ENCODE measurements around the gene SCTR. TPM values are rescaled to one million over a fixed set of nuclear protein-coding genes. Genes with fewer than 3 reads are reported as not detected.

The SCTR gene
- polyA plus RNA-seq, 3 donors, result not detected

DNA sequence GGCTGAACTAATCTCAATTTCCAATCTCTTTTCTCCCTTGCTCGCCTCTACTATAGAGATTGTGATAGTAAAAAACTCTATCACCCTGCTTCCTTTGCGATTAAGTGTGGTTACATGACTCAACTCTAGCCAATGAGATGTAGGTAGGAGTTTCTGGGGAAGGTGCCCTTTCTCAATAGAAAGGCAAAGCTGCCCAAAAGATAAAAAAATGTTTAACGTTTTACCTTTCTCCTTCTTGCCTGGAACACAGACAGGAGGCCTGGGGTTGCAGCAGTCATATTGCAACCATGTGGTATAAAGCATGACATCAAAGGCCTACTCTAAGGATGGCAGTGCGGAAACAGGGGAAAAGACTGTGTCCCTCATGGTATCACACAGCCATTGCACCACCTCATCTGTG is 61.1 kb downstream of the SCTR start:
- Histone ChIP-seq H3K9ac (ENCODE audit: insufficient read depth, low read length, poor library complexity, severe bottlenecking) (no peak overlapping the region), H3K9me3 (replicated peaks in 1 of 2; ENCODE audit: control insufficient read depth in 1 of 2, insufficient read depth in 1 of 2, low read length in 2 of 2) (no peaks in the 10 kb centered on the region), H3K79me2 (ENCODE audit: insufficient read depth, low read length) (no peaks in the 10 kb centered on the region), H3K4me2 (replicated peaks; ENCODE audit: extremely low read depth, low read length, poor library complexity, severe bottlenecking) (no peak overlapping the region), H4K20me1 (ENCODE audit: insufficient read depth, low read length) (no peaks in the 10 kb centered on the region), H3K27ac (ENCODE audit: low read depth in 1 of 2, low read length in 2 of 2) (no peak overlapping the region), H3K4me3 (replicated peaks in 1 of 3; ENCODE audit: low read depth in 2 of 3, low read length in 3 of 3) (no peak overlapping the region), H3K36me3 (replicated peaks in 1 of 2; ENCODE audit: control insufficient read depth in 1 of 2, insufficient read depth in 2 of 2, low read length in 2 of 2) (no peaks in the 10 kb centered on the region), H3K4me1 (ENCODE audit: control insufficient read depth in 1 of 2, insufficient read depth in 2 of 2, low read length in 2 of 2) (no peaks in the 10 kb centered on the region), H2AFZ (ENCODE audit: insufficient read depth, low read depth, low read length, poor library complexity, severe bottlenecking) (no peak overlapping the region), H3K27me3 (ENCODE audit: control insufficient read depth in 2 of 2, insufficient read depth in 2 of 2, low read length in 2 of 2) (no peaks in the 10 kb centered on the region)
- TF ChIP-seq, protein P1, sequence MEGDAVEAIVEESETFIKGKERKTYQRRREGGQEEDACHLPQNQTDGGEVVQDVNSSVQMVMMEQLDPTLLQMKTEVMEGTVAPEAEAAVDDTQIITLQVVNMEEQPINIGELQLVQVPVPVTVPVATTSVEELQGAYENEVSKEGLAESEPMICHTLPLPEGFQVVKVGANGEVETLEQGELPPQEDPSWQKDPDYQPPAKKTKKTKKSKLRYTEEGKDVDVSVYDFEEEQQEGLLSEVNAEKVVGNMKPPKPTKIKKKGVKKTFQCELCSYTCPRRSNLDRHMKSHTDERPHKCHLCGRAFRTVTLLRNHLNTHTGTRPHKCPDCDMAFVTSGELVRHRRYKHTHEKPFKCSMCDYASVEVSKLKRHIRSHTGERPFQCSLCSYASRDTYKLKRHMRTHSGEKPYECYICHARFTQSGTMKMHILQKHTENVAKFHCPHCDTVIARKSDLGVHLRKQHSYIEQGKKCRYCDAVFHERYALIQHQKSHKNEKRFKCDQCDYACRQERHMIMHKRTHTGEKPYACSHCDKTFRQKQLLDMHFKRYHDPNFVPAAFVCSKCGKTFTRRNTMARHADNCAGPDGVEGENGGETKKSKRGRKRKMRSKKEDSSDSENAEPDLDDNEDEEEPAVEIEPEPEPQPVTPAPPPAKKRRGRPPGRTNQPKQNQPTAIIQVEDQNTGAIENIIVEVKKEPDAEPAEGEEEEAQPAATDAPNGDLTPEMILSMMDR (IDR thresholded peaks at IDR 0.05), result no peak
- intact Hi-C loops (cut with micrococcal nuclease), result no loop called here
- Mint-ChIP-seq H3K4me3 (no peak overlapping the region), H3K9me3 (peaks cover 0 to 3% (median 0%) of the 10 kb centered on the region in 7 donors), H3K4me1 (no peaks in the 10 kb centered on the region), H3K27me3 (ENCODE audit: low read depth in 3 of 3) (peaks cover 0 to 6% (median 3%) of the 10 kb centered on the region in 3 donors), H3K36me3 (no peaks in the 10 kb centered on the region), H3K27ac (no peak overlapping the region)
- DNase-seq, result no peak
- WGBS (ENCODE audit: insufficient coverage), result 86% methylated on average over 2 of the region's 4 CpGs

DNA sequence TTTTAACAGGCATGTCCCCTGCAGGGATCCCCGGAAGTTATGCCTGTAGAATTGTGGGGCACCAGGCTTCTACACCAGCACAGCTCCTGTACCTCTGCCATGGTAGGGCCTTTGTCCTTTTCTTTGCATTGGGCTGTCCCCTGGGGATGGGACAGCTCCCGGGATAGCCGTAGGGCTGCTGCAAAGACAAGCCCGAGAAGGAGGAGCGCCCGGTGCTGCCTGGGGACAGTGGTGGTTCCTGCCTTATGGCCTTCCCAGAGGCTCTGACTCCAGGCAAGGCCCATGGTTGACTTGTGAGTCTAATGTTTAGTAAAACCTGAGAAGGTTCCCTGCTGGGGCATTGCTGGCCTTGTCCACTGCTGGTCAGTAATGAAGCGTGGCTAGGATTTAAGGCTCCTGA is 61.7 kb downstream of the SCTR start:
- H3K9ac ChIP-seq (ENCODE audit: insufficient read depth, low read length, poor library complexity, severe bottlenecking), result no peak overlapping the region
- Mint-ChIP-seq H3K9me3 (peaks cover 0 to 4% (median 0%) of the 10 kb centered on the region in 7 donors), H3K36me3 (no peaks in the 10 kb centered on the region), H3K4me3 (no peak overlapping the region), H3K4me1 (no peaks in the 10 kb centered on the region), H3K27ac (no peak overlapping the region), H3K27me3 (ENCODE audit: low read depth in 3 of 3) (peaks cover 0 to 6% (median 3%) of the 10 kb centered on the region in 3 donors)
- intact Hi-C loops (cut with micrococcal nuclease), result no loop called here
- H3K4me1 ChIP-seq (ENCODE audit: control insufficient read depth in 1 of 2, insufficient read depth in 2 of 2, low read length in 2 of 2), result no peaks in the 10 kb centered on the region
- no peak overlapping the region for H3K4me3 ChIP-seq (replicated peaks in 1 of 3; ENCODE audit: low read depth in 2 of 3, low read length in 3 of 3)
- H3K9me3 ChIP-seq (replicated peaks in 1 of 2; ENCODE audit: control insufficient read depth in 1 of 2, insufficient read depth in 1 of 2, low read length in 2 of 2), result no peaks in the 10 kb centered on the region
- no peak overlapping the region for H3K27ac ChIP-seq (ENCODE audit: low read depth in 1 of 2, low read length in 2 of 2)
- WGBS (ENCODE audit: insufficient coverage), result 98% methylated on average over 6 of the region's 7 CpGs
- H3K79me2 ChIP-seq (ENCODE audit: insufficient read depth, low read length), result no peaks in the 10 kb centered on the region
- no peaks in the 10 kb centered on the region for H3K27me3 ChIP-seq (ENCODE audit: control insufficient read depth in 2 of 2, insufficient read depth in 2 of 2, low read length in 2 of 2)
- H2AFZ ChIP-seq (ENCODE audit: insufficient read depth, low read depth, low read length, poor library complexity, severe bottlenecking), result no peak overlapping the region
- H3K36me3 ChIP-seq (replicated peaks in 1 of 2; ENCODE audit: control insufficient read depth in 1 of 2, insufficient read depth in 2 of 2, low read length in 2 of 2), result no peaks in the 10 kb centered on the region
- no peak overlapping the region for H3K4me2 ChIP-seq (replicated peaks; ENCODE audit: extremely low read depth, low read length, poor library complexity, severe bottlenecking)
- no peaks in the 10 kb centered on the region for H4K20me1 ChIP-seq (ENCODE audit: insufficient read depth, low read length)
- TF ChIP-seq, protein P1 (IDR thresholded peaks at IDR 0.05), result no peak
- DNase-seq, result no peak

Data from CD14-positive monocyte (primary cell).